Measurements from ENCODE around the gene MED13L. TPM values are rescaled to one million over a fixed set of nuclear protein-coding genes. Genes with fewer than 3 reads are reported as not detected.
"Not testable (repeated sequence)": the region's sequence is repeated elsewhere in the genome, so short reads cannot be mapped to it uniquely, and the experiment has no call there.

MED13L gene
- total RNA-seq, 1 donor from 2014 or later = 91.5 TPM

DNA sequence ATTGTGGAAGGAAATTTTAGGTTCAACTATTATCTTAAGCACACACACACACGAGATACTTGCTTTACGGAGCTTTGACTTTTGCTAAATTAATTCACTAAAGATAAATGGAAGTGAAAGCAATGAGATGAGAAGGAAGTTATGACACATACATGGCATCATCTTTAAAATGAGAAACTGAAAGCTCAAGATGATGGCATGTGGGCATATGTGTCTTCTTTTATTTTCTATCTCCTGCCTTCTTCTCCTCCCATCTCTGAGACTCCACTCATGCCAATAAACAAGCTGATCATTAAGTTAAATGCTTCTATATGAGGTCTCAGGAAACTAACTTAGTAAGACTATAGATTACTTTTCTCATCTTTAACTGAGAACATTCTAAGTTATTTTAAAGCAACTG is 216.7 kb downstream of the MED13L start:
- DNase-seq (ENCODE audit: low read depth in 2 of 2) = peak in 1 of 2 donors; percentile 50

DNA sequence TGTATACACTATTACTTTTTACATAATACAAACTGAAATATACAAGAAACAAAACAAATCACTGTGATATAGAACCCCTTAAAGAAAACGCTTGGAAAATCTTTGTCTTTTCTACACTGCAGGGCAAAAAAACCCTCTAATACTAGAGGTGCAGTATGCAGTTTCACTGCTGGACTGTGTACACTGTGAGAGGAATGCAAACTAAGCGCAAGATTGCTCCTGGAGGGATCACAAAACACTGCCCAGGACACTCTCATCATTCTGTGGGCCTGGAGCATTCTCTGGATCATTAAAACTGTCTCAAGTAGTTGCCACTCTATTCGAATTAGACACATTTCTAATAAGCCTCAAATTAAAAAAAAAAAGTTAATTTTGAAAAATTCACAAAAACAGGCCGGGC is 217.6 kb downstream of the MED13L start:
- no peak for DNase-seq (ENCODE audit: low read depth in 2 of 2)

DNA sequence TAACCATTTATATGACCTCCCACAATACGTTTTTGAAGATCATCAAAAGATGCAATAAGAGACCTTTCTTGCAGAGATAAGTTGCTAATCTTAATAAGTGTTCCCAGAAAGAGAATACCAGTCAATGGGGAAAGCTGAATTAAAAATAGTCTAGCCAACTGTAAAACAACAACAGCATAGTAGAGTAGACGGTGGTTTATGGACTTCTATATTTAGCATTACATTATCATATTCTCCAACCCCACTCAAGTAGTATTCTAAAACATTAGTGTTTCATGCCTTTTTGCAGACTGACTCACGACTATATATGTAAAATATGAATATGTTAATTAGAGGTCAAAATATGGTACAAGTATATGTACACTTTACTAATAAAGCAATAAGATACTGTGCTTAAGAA is 218.9 kb downstream of the MED13L start:
- DNase-seq (ENCODE audit: low read depth in 2 of 2) = no peak

DNA sequence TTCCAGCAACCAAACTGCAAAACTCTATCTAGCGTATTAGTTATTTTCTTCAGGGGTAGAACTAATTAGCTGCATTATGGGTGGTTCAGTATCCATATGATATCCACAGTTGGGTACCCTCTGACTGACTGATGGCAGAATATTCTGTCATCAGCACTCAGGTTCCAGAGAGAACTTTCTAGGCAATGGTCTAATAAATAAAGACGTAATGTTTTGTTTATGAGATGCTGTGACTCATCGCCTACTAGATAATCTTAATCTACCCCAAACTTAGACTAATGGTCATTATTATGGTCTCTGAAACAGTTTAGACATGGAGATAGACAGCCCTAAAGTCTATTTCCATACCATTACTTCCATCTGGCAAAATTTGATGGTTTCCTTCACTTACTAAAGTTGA is 220.1 kb downstream of the MED13L start:
- DNase-seq (ENCODE audit: low read depth in 2 of 2) = no peak

DNA sequence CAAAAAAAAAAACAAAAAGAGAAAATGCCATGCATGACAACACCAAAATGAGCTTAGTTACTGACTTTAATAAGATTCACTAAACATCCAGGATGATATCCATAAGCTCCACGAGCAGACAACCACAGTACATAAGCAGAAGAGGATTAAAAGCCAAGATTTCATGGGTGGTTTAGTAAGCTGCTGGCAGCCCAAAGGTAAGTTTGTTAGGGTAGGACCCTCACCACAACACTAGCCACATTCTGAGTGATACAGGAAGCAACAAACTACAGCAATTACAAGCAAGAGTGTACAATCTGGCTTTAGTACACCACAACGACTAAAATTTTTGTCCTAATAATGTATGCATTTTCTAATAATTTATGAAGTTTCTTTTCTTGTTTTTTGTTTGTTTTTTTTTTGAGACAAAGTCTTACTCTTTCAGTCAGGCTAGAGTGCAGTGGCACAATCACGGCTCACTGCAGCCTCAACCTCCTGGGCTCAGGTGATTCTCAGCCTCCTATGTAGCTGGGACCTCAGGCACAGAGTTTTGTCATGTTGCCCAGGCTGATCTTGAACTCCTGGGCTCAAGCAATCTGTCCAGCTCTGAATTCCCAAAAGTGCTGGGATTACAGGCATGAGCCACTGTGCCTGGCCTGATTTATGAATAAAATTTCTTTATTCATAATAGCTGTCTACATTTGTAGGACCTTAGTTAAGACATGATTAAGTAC is 221.4 kb downstream of the MED13L start:
- no peak for DNase-seq (ENCODE audit: low read depth in 2 of 2)

DNA sequence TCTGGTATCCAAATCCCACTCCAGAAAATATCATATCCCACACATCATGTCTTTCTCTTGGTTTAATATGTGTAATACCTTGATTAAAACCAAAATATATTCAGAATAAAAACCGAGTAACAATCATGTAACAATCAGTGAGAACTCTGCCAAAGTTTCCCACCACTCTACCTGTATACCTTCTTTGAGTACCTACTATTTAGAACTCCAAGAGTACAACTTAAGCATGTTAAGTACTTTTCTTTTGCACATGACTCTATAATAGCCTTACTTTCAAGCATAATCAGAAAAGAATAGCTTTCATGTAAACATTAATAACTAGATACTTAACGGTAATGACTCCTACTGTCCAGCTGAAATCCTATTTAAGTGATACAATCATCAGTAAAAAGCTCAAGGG is 223.2 kb downstream of the MED13L start:
- DNase-seq (ENCODE audit: low read depth in 2 of 2) = no peak

DNA sequence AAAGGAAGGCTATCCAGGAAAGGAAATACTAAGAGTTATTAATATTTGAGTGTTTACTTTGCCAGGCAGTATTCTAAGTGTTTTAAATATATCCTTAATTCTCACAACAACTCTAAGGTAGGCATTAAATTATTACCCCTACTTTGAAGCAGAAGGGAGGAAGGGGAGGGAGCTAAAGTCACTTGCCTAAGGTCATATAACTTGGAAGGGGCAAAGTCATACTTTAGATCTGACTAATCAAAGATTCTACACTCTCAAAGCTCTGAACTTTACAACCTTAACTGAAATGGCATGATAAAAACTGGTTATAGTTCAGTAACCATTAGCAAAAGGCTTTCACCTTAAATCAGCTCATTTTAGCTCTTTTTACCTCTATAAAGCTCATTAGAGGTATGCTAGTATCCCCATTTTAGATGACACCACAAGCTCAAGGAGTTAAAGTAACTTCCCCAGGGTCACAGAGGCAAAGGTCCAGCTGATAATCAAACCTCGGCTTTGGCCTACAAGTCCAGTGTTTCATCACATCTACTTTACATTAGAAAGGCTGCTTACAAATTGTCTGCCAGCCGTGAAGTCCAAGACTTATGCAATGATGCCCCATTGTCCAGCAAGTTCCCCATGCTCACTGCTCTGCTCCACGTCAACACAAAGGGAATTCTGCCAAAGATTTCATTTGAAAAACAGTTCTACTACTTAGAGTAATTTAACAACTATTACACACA is 223.9 kb downstream of the MED13L start:
- DNase-seq (ENCODE audit: low read depth in 2 of 2) = peak; percentile 12 to 66

DNA sequence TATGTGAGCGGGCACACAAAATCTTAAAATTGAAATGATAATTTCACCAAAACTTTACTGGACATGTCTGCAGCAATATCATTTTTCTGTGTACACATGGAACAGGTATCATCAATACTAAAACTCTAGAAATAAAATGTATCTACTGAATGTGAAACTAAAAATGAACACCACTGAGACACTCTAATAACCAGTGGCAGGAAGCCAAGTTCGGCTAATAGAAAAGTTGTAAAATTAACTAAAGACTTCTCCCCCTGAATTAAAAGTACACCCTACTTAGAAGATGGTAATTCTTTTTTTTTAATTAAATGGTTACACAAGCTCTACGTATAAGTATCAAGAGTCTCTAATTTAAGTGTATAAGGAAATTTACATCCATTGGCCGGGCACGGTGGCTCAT is 227.2 kb downstream of the MED13L start:
- DNase-seq (ENCODE audit: low read depth in 2 of 2) = peak; percentile 35 to 52

DNA sequence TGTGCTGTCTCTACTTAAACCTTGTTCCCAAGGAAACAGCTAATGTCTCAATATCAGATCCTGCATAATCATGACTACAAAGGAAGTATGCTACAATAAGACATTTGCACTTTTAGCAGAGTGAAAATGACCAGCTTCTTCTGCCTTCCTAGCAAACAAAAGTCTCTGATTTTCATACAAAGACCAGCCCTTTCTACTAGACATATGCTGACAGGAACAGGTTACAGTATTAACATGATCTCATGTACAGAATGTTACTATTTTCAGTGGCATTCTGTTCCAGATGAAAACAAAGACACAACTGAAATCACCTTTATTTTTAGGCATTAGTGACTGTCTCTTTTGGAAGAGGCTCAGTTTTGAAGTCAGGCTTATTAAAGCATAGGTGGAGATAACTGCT is 228.6 kb downstream of the MED13L start:
- peak in 1 of 2 donors; percentile 74 for DNase-seq (ENCODE audit: low read depth in 2 of 2)

DNA sequence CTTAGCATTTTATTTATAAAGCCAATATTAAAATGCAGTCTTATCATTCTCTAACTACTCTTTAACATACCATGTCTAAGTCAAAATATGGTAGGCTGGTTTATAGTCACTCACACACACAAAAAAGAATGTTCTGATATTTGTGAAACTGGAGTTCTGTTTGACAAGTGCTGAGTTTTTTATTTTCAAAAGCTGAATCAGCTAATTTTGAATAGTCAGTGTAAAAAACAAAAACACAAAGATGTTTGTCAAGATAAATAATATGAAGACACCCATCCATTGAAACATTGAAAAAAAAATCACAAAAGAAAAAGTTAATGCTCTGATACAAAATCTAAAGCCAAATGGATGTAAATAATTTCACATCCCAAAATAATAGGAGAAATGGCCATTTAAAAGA is 231.5 kb downstream of the MED13L start:
- DNase-seq (ENCODE audit: low read depth in 2 of 2) = no peak

DNA sequence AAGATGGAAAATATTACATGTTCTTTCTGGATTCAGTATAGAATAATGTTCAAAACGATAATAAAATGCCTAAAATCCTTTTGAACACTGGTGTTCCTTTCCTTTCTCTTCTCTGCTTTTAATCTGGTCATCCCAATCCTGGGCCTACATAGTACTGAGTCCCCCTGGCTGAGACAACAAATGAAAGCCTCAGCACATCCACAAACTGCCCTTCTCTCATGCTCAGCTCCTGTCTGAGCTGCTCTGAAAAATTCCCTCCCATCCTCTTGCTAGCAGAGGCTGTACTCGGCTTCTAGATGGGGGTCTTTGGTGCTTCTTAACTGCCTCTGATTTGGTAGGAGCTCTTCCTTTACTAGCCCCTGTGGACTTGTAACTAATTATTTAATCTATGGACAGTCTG is 232.3 kb downstream of the MED13L start:
- DNase-seq (ENCODE audit: low read depth in 2 of 2) = no peak

DNA sequence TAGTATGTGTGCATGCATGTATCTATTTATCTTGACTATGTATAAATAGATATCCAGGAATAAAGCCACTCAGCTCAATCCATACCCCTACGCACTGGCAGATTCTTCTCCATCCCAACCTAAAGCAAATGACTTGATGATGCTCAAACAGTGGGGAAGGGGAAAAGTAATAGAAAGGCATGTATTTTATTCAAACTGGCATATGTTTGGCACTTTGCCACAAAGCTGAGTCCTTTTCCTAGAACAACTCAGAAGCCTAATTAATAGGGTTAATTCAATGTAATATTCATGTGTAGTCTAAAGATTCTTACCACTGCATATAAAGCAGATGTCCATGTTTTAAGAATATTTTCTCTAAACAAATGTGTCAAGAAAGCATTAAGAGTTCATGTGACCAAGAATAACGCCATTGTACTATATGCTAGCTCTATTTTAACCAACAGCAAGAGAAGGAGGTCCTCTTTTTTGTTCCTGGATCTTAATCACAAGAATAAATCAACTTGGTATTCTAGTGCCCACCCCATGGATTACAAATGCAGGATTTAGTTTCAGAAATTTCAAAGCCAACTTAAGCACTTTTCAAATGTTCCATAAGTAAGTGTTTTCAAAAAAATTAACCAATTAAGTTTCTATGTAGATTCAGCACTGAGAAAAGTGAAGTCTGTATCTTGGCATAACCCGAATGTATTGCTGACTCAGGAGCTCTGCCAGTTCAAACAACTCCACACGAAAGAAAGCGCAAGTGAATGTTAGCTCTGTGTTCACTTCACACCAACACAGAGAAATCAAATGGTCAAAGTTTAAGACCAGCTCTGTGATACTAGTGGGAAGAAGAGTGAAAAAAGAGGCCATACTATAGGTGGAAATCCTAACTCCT is 233.6 kb downstream of the MED13L start:
- peak; percentile 13 to 48 for DNase-seq (ENCODE audit: low read depth in 2 of 2)

DNA sequence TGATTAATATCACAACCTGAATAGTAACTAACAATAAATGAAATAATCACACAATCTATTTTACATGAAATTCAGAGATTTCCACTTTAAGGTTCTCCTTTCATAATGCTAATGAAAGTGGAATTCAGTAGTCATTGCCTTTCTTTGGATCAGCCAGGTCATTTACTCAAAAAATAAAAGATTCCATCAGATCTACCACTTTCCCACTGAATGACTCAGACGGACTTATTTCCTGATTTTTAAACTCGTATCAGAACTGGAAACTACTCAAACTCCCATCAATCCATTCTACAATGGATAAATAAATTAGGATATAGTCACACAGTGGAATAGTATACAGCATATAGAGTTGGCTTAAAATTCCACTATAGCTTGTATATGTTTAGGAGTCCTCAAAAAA is 237.1 kb downstream of the MED13L start:
- peak; percentile 38 to 81 for DNase-seq (ENCODE audit: low read depth in 2 of 2)

DNA sequence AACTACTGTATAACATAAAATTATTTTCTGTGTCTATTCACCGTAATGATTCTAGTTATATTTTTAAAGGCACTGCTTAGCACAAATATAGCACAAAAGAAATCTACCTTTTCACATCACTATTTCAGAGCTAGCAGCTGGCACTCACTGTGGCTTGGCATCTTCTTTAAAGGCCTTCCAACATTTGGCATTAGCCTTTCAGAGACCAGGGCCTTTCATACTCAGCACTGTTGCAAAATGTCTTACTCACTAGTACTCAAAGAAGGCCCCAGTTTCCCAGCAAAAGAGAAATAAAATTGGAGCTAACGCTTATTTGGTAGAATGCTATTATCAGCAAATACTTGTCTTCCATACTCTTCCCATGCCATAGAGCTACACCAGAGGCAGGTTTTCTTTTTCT is 238.4 kb downstream of the MED13L start:
- no peak for DNase-seq (ENCODE audit: low read depth in 2 of 2)

DNA sequence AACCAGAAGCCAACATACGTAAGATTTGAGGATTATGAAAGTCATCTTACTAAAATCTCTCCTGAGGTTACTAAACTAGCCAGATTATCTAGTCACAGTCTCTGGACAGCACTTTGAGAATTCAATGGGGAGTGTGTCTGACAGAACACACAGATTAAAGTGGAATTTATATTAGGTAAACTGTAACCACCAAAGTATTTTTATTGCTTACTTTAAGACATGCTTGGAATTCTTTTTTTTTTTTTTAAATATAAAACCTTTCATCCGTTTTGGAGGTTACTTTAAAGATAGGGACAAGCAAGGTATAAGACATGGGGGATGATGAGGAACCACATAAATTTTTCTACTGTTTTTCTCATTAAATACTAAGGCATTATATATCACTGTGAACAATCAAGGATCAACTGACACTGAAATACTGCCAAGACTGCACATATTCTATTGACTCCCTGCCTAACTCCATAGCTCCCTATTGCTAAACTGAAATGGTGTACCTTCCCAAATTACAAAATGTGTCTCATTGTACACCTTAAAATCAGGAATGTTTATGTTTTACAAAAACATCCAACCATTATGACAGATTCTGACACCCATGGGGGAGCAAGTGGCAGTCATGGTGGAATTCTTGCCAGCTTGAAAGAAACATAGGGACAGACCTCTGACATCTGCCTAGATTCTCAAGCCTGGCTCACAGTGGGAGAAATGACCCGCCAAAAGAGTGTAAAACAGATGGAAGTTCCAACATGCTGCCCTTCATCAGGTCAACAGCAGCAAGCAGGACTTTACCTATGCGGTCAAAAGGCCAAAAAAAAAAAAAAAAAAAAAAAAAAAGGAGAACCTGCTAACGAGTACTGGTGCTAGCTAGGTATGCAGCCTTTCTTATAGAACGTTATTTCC is 239.3 kb downstream of the MED13L start:
- DNase-seq (ENCODE audit: low read depth in 2 of 2) = no peak

DNA sequence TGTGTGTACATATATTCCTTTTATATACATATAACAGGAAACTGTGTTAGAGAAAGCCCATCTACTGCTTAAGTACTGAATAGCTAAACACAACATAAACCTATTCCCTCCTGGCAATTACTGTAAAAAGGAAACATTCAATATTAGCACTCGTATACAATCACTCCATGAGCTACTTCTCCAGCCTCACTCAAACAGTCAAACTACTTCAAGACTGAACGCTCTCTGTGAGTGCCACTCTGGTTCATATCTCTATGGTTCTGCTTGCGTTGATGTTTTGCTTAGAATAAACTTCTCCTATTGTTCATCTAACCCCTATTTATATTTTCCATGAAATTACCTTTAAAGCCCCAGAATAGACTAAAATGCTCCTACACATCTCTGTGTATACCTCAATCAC is 243.7 kb downstream of the MED13L start:
- DNase-seq (ENCODE audit: low read depth in 2 of 2) = no peak

DNA sequence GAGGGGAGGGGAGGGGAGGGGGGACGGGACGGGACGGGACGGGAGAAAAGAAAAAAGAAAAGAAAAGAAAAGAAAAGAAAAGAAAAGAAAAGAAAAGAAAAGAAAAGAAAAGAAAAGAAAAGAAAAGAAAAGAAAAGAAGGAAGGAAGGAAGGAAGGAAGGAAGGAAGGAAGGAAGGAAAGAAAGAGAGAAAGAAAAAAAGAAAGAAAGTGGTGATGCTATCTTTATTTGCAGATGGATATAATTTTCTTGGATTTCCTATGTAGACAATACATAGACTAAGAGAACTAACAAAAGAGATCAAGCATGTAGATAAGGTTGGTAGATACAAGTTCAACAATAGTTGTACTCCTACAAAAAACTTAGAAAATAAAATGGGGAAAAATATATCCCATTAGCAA is 245.9 kb downstream of the MED13L start:
- DNase-seq (ENCODE audit: low read depth in 2 of 2) = not testable (repeated sequence)

DNA sequence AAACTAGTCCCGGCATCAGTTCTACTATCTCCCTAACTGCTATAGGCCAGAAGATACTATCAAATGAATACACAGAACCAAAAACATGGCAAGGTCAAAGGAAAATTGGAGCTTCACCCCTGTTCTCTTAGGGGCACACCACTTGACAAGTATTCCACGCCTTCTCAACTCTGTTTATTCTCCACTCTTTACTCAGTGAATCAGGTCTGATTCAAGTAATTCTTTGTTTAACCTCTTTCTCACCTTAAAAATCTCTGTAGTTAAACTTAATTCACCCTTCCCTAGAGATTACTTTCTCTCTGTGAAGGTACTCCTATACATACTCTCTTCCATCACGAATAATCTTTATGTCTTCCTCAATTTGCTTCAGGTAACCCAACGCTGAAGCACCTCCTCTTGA is 248.9 kb downstream of the MED13L start:
- no peak for DNase-seq (ENCODE audit: low read depth in 2 of 2)

DNA sequence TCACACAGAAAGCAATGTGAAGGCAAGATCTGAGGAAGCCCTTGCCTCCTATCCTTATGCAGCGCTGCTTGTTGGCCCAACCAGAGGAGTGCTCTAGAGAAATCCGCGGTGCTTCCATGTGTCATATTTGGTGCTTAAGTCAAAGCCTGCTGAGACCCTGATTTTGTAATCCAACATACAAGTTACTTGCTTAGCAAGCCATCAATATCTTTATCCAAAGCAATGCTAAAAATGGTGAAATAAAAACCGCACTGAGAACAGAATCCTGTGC is 250.0 kb downstream of the MED13L start:
- DNase-seq (ENCODE audit: low read depth in 2 of 2) = no peak

DNA sequence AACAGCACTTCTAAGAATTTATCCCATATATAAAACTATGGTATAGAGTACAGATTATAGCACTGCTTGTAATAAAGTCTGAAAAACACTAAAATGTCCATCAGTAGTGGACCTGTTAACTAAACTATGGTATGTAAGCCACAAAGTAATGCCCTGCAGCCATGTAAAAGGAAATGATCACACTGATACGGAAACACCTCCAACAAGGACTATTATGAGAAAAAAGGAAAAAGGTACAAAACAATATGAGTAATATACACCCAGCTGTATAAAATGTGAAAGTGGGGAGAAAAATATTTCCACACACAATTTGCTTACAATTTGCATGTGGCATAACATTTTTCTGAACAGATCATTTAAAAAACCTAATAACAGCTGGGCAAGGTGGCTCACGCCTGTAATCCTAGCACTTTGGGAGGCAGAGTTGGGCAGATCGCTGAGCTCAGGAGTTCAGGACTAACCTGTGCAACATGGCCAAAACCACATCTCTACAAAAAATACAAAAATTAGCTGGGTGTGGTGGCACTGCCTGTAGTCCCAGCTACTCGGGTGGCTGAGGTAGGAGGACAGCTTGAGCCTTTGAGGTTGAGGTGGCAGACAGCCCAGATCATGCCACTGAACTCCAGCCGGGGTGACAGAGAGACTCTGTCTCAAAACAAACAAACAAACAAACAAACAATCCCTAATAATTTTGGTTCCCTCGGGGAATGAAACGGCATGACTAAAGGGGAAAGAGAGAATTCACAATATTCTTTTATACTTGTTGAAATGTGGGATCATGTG is 250.5 kb downstream of the MED13L start:
- peak; percentile 72 to 76 for DNase-seq (ENCODE audit: low read depth in 2 of 2)

DNA sequence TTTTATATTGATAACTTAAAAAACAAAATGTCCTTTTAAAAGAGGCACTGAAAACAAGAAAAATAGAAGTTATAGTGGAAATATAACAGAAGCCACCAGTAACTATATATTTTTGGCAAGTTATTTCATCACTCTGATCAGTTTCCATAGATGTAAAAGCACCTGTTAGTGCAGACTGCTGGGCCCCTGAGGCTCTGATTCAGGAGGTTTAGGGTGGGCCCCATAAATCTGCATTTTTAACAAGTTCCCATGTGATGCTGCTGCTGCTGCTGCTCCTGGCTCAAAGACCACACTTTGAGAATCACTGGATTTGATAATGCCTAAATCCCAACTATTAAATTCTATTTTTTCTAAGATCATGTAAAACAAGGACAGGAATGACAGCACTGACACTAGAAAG is 251.1 kb downstream of the MED13L start:
- peak in 1 of 2 donors; percentile 17 for DNase-seq (ENCODE audit: low read depth in 2 of 2)

Measured in lung microvascular endothelial cell (primary cell).